ENCODE results near the gene BRICD5.

Gene BRICD5

DNA sequence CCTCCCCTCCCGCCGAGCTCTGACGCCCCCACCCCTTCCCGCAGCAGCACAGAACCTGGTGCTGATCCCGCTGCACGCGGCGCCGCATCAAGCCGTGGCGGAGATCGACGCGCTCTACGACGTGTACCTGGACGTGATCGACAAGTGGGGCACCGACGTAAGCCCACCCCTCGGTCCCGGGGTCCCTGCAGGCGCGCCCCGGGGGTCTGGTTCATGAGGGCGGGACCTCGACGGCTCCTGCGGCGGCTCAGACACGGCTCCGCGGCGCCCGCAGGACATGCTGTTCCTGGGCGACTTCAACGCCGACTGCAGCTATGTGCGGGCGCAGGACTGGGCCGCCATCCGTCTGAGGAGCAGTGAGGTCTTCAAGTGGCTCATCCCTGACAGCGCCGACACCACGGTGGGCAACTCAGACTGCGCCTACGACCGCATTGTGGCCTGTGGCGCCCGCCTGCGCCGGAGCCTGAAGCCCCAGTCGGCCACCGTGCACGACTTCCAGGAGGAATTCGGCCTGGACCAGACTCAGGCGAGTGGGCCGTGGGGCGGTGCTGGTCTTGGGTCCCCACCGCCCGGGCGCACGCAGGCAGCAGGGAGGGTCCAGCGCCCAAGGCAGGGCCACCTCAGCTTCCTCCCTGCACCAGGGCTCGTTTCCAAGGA lies 27.0 kb upstream of the BRICD5 start:
- DNase-seq (ENCODE audit: low spot score), result no peak

DNA sequence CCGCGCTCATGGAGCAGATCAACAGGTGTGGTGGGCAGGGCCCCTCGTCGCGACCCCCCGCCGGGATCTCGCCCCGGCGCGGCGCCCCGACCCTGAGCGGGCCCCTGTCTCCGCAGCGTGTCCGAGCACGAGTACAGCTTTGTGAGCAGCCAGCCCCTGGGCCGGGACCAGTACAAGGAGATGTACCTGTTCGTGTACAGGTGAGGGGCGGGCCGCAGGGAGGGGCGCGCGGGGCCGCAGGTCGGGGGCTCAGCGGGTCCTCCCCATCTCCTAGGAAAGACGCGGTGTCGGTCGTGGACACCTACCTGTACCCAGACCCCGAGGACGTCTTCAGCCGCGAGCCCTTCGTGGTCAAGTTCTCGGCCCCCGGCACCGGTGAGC lies 26.4 kb upstream of the BRICD5 start:
- no peak for DNase-seq (ENCODE audit: low spot score)

DNA sequence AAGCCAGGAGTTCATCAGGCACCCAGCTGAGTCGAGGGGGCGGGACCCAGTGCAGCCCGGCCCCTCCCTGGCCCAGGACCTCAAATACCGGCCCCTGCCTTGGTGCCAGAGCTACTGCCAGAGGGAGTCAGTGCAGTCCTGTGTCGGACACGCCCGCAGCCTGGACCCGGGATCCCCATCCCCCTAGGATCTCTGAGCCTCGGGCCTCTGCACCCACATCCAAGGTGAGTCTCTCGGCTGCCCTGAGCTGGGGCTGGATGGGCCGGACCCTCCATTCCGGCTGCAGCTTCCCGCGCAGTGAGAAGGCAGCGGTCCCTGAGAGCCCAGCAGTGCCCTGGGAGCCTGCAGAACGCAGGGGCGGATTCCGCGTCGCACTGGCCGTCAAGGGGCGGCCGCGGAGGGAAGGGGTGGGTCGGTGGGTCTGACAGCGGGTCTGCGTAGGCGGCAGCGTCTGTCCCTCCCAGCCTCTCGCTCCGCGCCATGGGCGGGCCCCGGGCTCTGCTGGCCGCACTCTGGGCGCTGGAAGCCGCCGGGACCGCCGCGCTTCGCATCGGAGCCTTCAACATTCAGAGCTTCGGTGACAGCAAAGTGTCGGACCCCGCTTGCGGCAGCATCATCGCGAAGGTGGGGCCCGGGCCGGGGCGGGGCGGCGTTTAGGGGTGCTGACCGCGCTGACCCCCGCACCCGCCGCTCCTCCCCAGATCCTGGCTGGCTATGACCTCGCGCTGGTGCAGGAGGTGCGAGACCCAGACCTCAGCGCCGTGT lies 25.9 kb upstream of the BRICD5 start, which contains the start of gene DNASE1L2:
TSS of gene DNASE1L2 (plus strand) at position 108 of the 765 bp plus-strand sequence. CDS start at position 481, 373 bp downstream.
- DNase-seq (ENCODE audit: low spot score), result no peak

DNA sequence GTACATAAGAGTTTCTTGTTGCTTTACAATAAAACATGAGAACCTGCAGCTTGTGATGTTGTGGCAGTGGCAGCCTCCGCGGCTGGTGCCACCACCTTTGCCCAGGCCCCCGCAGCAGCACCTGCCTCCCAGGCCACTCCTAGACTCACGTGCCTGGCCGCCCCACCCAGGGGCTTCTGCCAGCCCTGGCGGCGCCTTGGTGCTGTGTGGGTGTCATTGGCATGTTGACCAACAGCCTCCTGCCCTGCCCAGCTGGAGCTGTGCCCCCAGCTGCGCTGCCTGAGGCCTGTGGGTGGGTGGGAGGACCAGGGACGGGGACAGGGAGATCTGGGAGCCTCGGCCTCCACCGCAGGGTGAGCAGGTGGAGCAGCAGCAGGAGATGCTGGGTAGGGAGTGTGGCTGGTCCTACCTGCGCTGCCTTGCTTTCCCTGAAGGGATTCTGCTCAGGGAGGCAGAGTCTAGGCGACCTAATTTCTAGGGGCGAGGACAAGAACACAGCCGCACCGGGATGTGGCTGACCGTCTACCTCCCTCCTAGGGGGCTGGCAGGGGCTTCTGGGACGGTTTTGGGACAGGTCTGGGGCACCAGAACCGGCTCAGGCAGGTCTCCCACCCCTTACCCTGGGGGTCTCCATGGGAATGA lies 25.2 kb upstream of the BRICD5 start:
- no peak for DNase-seq (ENCODE audit: low spot score)

DNA sequence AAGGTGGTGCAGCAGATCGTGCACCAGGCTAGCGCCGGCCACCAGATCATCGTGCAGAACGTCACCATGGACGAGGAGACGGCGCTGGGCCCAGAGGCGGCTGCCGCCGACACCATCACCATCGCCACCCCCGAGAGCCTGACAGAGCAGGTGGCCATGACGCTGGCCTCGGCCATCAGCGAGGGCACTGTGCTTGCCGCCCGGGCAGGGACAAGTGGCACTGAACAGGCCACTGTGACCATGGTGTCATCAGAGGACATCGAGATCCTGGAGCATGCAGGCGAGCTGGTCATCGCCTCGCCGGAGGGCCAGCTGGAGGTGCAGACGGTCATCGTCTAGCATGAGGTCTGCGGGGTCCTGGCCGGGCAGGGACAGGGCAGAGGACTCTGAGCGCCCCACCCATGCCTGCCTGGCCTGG lies 24.6 kb upstream of the BRICD5 start:
- DNase-seq (ENCODE audit: low spot score), result no peak

DNA sequence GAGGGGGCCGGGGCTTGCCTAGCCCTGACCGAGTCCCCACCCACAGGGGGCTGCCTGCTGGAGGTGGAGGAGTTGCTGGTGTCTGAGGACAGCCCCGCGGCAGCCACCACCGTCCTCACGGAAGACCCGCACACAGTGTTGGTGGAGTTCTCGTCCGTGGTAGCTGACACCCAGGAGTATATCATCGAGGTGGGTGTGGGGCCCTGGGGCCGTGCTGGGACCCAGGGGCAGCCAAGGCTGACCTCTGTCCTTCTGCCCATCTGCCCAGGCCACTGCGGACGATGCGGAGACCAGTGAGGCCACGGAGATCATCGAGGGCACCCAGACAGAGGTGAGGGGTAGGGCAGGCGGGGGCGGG lies 24.1 kb upstream of the BRICD5 start:
- no peak for DNase-seq (ENCODE audit: low spot score)

DNA sequence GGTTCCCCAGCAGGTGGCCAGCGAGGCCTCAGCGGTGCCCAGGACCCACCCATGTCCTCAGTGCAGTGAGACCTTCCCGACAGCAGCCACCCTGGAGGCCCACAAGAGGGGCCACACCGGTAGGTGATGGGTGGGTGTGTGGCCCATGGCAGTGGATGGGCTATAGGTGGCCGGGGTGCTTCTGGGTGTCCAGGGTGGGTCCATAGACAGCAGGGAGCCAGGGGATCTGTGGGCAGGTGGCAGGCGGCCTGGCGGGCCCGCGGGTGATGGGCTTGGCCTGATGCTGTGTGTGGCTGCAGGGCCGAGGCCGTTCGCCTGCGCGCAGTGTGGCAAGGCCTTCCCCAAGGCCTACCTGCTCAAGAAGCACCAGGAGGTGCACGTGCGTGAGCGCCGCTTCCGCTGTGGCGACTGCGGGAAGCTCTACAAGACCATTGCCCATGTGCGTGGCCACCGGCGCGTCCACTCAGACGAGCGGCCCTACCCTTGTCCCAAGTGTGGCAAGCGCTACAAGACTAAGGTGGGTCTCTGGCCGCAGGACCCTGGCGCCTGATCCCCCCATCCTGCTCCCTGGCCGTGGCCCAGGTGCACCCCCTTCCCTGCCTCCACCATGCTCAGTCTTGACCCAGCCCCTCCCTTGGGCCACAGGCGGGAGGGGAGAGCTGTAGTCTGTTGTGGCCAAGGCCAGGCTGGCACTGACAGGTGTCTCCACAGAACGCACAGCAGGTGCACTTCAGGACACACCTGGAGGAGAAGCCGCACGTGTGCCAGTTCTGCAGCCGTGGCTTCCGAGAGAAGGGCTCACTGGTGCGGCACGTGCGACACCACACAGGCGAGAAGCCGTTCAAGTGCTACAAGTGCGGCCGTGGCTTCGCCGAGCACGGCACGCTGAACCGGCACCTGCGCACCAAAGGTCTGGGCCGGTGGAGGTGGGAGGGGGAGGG lies 23.5 kb upstream of the BRICD5 start:
- no peak for DNase-seq (ENCODE audit: low spot score)

DNA sequence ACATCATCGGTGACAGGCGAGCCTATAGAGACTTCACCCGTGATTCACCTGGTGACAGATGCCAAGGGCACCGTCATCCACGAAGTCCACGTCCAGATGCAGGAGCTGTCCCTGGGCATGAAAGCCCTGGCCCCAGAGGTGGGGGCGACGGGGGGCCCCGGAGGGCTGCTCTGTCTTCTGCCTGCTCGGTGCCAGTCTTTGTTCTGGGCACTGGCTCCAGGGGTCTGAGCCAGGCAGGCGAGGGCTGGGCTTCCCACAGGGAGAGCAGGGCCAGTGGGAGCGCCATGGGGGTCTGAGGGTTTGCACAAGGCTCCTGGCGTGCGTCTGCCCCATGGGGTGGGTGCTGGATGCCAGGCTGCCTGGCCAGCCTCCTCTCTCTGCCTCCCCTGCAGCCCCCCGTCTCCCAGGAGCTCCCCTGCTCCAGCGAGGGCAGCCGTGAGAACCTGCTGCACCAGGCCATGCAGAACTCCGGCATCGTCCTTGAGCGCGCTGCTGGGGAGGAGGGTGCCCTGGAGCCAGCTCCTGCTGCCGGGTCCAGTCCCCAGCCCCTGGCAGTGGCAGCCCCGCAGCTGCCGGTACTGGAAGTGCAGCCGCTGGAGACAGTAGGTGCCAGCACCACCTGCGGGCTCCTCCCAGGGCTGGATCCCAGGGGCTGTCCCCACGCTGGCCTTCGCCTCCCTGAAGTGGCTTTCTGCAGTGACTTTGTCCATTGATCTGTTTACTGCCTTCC lies 22.5 kb upstream of the BRICD5 start:
- DNase-seq (ENCODE audit: low spot score), result no peak

DNA sequence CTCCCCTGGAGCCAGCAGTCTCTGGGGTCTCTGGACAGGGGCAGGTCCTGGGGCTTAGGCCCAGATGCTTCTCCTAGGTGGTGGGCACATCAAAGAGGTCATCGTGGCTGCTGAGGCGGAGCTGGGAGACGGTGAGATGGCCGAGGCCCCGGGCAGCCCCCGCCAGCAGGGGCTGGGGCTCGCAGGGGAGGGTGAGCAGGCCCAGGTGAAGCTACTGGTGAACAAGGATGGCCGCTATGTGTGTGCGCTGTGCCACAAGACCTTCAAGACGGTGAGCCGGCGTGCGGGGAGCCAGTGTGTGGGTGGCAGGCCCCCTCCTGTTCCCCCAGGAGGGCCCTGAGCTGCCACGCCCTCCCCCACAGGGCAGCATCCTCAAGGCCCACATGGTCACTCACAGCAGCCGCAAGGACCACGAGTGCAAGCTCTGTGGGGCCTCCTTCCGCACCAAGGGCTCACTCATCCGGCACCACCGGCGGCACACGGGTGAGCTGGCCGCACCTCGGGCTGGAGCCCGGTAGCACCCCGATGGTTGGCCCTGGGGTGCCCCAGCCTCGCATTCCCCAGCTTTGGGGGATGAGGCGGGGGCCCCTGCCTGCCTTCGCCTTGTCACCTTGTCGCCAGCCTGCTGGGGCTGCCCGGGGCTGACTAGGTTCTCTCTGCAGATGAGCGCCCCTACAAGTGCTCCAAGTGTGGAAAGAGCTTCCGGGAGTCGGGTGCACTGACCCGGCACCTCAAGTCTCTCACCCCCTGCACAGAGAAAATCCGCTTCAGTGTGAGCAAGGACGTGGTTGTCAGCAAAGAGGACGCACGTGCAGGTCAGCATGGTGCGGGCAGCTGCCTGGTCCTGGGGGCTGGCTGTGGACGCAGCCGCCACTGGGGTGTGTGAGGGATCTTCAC lies 21.7 kb upstream of the BRICD5 start:
- DNase-seq (ENCODE audit: low spot score), result no peak

DNA sequence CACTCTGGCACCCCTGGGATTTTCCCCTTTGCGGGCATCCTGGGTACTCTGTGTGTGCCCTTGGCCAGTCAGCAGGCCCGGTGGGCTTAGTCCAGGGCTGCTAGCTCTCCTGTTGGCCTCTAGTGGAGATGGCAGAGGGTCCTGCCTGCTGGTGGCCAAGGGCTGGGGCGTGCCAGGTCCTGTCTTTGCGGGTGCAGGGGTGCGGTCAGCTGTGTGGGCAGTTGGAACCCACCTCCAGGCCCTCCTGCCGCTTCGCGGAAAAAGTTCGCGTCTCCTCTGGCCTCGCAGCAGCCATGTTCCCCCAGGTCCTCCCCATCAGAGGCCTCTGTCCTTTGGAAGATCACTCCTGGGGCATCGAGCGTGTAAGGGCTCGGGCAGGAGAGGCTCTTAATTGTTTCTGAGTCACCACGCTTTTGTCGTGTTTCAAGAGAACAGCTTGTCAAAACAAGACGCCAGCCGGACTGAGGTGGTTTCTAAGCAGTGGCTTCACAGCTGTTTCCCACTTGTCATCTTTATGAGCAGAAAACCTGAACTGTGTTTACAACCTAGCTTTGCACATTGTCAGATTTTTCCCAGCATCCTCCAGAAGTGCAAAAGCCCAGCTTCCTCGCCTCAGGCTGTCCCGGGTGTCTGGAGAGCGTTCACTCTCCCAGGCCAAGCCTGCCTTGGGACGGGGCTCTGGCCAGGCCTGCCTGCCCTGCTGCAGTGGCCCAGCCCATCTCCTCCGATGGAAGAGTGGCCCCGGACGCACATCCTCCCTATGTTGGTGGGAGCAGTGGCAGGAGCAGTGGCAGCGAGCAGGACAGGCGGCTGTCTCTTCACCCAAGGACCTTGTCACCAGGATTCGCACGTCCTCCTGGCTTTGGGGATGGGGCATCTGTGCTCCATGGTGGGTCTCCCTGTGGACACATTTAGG lies 20.6 kb upstream of the BRICD5 start:
- DNase-seq (ENCODE audit: low spot score), result no peak

DNA sequence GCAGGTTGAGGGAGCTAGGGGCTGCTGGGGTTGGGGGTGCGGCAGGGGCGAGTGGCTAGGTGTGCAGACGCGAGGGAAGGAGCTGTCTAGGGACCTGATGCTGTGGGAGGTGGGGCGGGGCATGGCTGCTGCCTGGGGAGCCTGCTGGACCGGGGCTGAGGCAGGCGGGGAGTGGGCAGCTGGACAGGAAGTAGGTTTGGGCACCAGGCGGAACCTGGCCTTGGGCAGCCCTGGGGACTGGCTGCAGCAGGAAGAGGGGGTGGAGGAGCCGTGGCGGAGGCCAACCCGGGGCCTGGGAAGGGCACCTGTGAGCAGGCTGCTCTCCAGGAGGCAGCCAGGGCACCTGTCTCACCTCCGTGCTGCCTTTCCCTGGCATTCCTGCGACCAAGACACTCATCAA lies 19.7 kb upstream of the BRICD5 start:
- no peak for DNase-seq (ENCODE audit: low spot score)

DNA sequence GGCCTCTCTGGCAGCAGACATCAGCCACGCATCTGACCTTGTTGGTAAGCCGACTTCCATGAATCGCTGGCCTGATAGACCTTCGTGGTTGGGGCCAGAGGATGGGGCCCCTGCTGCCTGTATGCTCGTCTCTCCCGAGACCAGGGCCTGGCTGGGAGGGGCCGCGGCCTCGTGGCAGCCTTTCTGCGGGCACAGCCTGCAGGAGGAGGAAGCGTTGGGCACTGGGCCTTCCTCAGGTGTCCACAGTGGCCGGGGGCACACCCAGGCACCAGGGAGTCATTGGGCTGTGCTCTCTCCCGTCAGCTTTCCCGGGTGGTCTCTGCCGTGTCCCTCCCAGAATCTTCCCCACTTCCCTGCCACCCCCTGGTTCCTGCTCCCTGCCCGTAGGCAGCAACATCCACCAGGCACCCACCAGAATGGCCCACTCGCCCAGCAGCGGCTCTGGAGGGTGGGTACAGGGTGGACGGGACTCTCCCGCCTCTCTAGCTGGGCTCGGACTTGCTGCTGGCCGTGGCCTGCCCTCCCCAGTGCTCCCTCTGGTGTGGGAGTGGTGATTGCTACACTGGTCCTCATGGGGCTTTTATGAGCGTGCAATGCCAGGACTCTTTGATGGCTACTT lies 19.1 kb upstream of the BRICD5 start:
- DNase-seq (ENCODE audit: low spot score), result no peak

DNA sequence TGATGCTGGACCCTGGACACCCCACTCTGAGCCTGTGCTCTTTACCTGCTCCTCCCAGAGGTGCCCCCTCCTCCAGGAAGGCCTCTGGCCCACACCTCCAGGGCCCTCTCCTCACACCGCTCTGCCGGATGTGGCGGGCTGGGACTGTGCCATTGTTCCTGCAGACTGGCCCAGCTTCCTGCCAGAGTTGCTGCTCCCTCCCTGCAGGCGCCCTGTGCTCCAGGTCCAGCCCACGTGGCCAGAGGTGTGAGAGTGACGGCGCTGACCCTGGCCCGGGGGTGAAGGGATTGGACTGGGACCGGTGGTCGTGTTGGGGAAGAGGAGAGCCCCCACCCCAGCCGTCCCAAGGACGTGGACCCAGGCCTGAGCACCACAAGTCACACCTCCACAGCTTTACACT lies 18.4 kb upstream of the BRICD5 start:
- DNase-seq (ENCODE audit: low spot score), result no peak

DNA sequence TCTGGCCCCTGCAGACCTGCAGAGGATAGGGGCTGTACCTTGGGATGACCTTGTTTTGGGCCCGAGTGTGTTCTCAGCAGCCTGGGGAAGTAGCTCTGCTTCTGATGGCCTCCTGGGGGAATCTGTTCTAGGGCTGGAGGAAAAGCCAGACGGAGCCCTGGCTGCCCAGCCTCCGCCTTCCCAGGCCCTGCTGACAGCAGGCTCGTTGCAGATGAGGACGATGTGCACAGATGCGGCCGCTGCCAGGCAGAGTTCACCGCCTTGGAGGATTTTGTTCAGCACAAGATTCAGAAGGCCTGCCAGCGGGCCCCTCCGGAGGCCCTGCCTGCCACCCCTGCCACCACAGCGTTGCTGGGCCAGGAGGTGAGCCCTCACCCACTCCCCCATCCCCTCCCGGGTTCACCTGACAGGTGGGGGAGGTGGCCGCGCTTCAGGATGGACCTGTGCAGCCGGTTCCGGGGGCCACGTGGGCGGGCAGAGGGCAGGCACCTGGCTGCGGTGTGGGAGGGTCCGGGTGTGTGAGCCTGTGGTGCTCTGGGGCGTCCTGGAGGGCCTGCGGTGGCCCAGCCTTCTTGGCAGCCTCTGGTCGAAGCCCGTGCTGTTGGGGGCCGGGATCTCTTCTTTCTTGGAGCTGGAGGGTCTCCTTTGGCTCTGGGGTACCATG lies 17.6 kb upstream of the BRICD5 start:
- no peak for DNase-seq (ENCODE audit: low spot score)

DNA sequence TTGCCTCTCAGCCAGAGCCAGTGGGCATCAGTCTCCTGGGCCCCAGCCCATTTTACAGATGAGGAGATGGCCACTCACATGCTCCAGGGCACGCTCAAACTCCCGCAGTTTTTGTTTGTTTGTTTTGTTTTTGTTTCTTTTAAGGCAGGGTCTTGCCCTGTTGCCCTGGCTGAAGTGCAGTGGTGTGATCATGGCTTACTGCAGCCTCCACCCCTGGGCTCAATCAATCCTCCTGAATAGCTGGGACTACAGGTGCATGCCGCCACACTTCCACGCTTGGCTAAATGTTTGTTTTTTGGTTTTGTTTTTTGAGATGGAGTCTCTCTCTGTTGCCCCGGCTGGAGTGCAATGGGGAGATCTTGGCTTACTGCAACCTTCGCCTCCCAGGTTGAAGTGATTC lies 16.3 kb upstream of the BRICD5 start:
- DNase-seq (ENCODE audit: low spot score), result no peak

DNA sequence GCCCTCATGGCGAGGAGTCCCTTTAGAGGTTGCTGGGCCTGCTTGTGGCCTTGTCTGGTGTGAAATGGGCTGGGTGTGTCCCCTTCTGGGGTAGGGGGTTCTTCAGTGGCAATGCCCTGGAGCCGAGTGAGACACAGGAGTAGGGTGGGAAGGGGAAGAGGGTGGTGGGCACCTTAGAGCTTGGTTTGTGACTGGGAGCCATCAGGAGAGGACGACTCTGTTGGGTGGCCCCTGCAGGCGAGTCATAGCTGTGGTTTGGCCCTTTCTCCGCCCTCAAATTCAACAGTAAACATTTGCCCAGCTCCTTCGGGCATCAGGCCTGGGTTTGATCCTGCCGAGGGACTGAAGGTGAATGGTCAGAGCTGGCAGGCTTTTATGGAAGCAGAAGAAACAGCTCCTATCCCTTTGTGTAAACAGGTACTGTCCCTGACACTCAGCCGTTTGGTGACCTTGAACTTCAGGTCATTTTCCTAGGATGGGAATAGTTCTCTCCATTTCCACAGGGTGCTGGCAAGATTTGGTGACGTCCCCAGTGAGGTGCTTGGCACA lies 15.7 kb upstream of the BRICD5 start:
- DNase-seq (ENCODE audit: low spot score), result no peak

DNA sequence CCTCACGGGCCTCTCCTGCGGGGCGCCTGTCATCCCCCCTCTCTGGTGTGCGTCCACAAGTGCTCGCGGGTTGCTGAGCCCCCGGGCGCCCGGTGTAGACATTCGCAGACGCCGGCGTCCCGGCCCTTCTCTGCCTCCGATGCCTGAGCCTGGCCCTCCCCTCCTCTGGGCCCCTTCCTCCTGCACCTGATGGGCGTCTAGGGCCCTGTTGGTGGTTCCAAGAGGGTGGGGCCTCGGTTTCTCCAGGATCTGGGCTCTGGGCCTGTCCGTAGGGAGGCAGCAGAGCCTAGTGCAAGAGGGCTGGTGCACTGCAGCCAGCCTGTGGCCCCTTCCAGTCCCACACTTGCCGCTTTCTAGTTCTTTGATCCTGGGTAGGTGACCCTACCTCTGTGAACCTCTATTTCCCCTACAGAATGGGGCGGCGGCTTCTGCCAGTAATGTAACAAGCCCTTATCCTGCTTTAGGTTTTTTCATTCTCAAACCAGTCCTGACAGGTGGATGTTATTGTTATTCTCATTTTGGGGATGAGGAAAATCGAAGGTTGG lies 13.4 kb upstream of the BRICD5 start:
- peak; percentile 68 for DNase-seq (ENCODE audit: low spot score)

All from RKO (cell line).